GM18861 (cell line): Measurements from ENCODE around the gene VPS72.

Experiments used
- ATAC-seq: cut with Tn5 transposase; IDR thresholded peaks from one replicate; pipeline ENCODE4 v1.9.1; 2021; ENCODE audit not compliant: unreplicated experiment

VPS72 gene

GRCh38 chr1:151146072-151146411 is 44.0 kb downstream of the VPS72 start:
- no peak for ATAC-seq

- no peak for ATAC-seq
Observed at GRCh38 chr1:151145304-151146071, 44.5 kb downstream of the VPS72 start.

- no peak for ATAC-seq
Observed at GRCh38 chr1:151144474-151145303, 45.3 kb downstream of the VPS72 start.

GRCh38 chr1:151143986-151144385 is 46.0 kb downstream of the VPS72 start:
- ATAC-seq = no peak

GRCh38 chr1:151143057-151143435 is 47.0 kb downstream of the VPS72 start:
- ATAC-seq = no peak

- ATAC-seq = no peak
Observed at GRCh38 chr1:151142411-151143056, 47.5 kb downstream of the VPS72 start.

GRCh38 chr1:151137789-151138188 is 52.2 kb downstream of the VPS72 start:
- ATAC-seq = no peak

- ATAC-seq = no peak
Observed at GRCh38 chr1:151135433-151136385, 54.3 kb downstream of the VPS72 start.

- no peak for ATAC-seq
Observed at GRCh38 chr1:151134991-151135390, 55.0 kb downstream of the VPS72 start.

- ATAC-seq = no peak
Observed at GRCh38 chr1:151134396-151134795, 55.6 kb downstream of the VPS72 start.

GRCh38 chr1:151133018-151133806 is 56.8 kb downstream of the VPS72 start:
- ATAC-seq = no peak

GRCh38 chr1:151132335-151133017 is 57.5 kb downstream of the VPS72 start:
- ATAC-seq = no peak

GRCh38 chr1:151131701-151132334 is 58.2 kb downstream of the VPS72 start:
- ATAC-seq = no peak

- ATAC-seq = peak; percentile 62
Observed at GRCh38 chr1:151130987-151131586, 58.9 kb downstream of the VPS72 start.

- ATAC-seq = no peak
Observed at GRCh38 chr1:151128800-151129199, 61.2 kb downstream of the VPS72 start.
